HepG2 (cell line): ENCODE measurements around the gene NDUFAF5. TPM values are rescaled to one million over a fixed set of nuclear protein-coding genes. Genes with fewer than 3 reads are reported as not detected.
A peak's percentile ranks its signal among the peaks of the same experiment; 100 is the strongest.

Experiments
- ATF7 ChIP-seq, 2 experiments: fragments of 450-650 bp in 1 of 2; sonication (generic) in 1 of 2; formaldehyde crosslinking in 1 of 2; IDR thresholded peaks; 2 replicates each; pipeline versions ENCODE4 v1.4.0 to v1.6.1; 2016 to 2020; ENCODE audit warnings: antibody characterized with exemption in 1 of 2, mild to moderate bottlenecking in 1 of 2, missing genetic modification reagents in 1 of 2
- HMG20B ChIP-seq: conservative IDR thresholded peaks from 2 replicates; pipeline ENCODE4 v1.6.1; 2016; ENCODE audit warnings: missing genetic modification reagents, missing compliant biosample characterization
- MLLT10 ChIP-seq: sonication (generic); formaldehyde crosslinking; IDR thresholded peaks from 2 replicates; pipeline ENCODE4 v1.4.0; 2020; ENCODE audit warnings: missing genetic modification reagents
- MYNN ChIP-seq: sonication (generic); formaldehyde crosslinking; IDR thresholded peaks from 2 replicates; pipeline ENCODE4 v1.4.0; 2020; ENCODE audit warnings: mild to moderate bottlenecking, low read depth, missing genetic modification reagents
- NCOA2 ChIP-seq: sonication (generic); formaldehyde crosslinking; IDR thresholded peaks from 2 replicates; pipeline ENCODE4 v1.8.0; 2022; ENCODE audit warnings: inconsistent platforms
- NR2F1 ChIP-seq, 2 experiments: fragments of 450-650 bp in 1 of 2; formaldehyde crosslinking in 1 of 2; IDR thresholded peaks; 2 replicates each; pipeline versions ENCODE4 v1.5.0 to v1.6.1; 2016 to 2020; ENCODE audit warnings: mild to moderate bottlenecking in 1 of 2, missing compliant biosample characterization in 1 of 2, missing genetic modification reagents in 1 of 2, moderate library complexity in 1 of 2
- SP140L ChIP-seq: sonication (generic); formaldehyde crosslinking; IDR thresholded peaks from 2 replicates; pipeline ENCODE4 v1.4.0; 2020; ENCODE audit warnings: missing genetic modification reagents, borderline replicate concordance
- SP4 ChIP-seq: sonication (generic); formaldehyde crosslinking; IDR thresholded peaks from 2 replicates; pipeline ENCODE4 v1.8.1; 2023; ENCODE audit warnings: mild to moderate bottlenecking, missing genetic modification reagents
- SRSF1 ChIP-seq: fragments of 200-400 bp; formaldehyde crosslinking; optimal IDR thresholded peaks from 2 replicates; pipeline ENCODE3; 2017; ENCODE audit warnings: mild to moderate bottlenecking, low read depth, low read length, moderate library complexity
- SSRP1 ChIP-seq: IDR thresholded peaks from 2 replicates; pipeline ENCODE4 v1.6.1; 2016; ENCODE audit warnings: control low read depth
- ZNF326 ChIP-seq: sonication (generic); formaldehyde crosslinking; IDR thresholded peaks from 2 replicates; pipeline ENCODE4 v1.4.0; 2020; ENCODE audit warnings: missing genetic modification reagents, borderline replicate concordance
- ZNF501 ChIP-seq: sonication (generic); formaldehyde crosslinking; IDR thresholded peaks from 2 replicates; pipeline ENCODE4 v1.5.1; 2020; ENCODE audit warnings: mild to moderate bottlenecking, moderate library complexity, missing genetic modification reagents
- ZNF776 ChIP-seq: sonication (generic); formaldehyde crosslinking; IDR thresholded peaks from 2 replicates; pipeline ENCODE4 v1.4.0; 2020; ENCODE audit warnings: mild to moderate bottlenecking, missing genetic modification reagents
- ZSCAN25 ChIP-seq: sonication (generic); formaldehyde crosslinking; IDR thresholded peaks from 2 replicates; pipeline ENCODE4 v1.8.0; 2022; ENCODE audit warnings: mild to moderate bottlenecking, missing genetic modification reagents
- polyA plus RNA-seq, 8 experiments: library from polyadenylated mRNA; depleted of rRNA in 3 of 8; stranded (reverse) in 7 of 8; unstranded in 1 of 8; fragments of >200 nt; fragmentation: Illumina TruSeq in 4 of 8; extraction: Trizol in 4 of 8; gene quantifications; 2 replicates each; pipeline versions ENCODE4 v1.2.1 to v1.2.3, GENCODE V29; 2011 to 2016; ENCODE audit warnings: low read depth in 4 of 8, missing spikeins in 1 of 8, mixed read lengths in 1 of 8; ENCODE audit not compliant: insufficient read depth in 1 of 8
- total RNA-seq, 5 experiments: library from RNA; depleted of rRNA; stranded (reverse); fragments of >200 nt; fragmentation: Illumina TruSeq; extraction: Trizol; gene quantifications; 2 replicates each; pipeline ENCODE4 v1.2.3, GENCODE V29; 2016; ENCODE audit warnings: low read depth in 1 of 5
- TF ChIP-seq, protein P1 (sequence below): sonication (generic); formaldehyde crosslinking; IDR thresholded peaks from 2 replicates; pipeline ENCODE4 v1.5.0; 2020; ENCODE audit warnings: missing genetic modification reagents, mild to moderate bottlenecking, borderline replicate concordance
- TF ChIP-seq, protein P2 (sequence below): IDR thresholded peaks from 2 replicates; pipeline ENCODE4 v1.6.1; 2016; ENCODE audit warnings: missing genetic modification reagents, missing compliant biosample characterization
- TF ChIP-seq, protein P3 (sequence below): sonication (generic); formaldehyde crosslinking; IDR thresholded peaks from 2 replicates; pipeline ENCODE4 v1.4.0; 2020; ENCODE audit warnings: missing genetic modification reagents, borderline replicate concordance
- TF ChIP-seq, protein P4 (sequence below): sonication (generic); formaldehyde crosslinking; IDR thresholded peaks from 2 replicates; pipeline ENCODE4 v1.5.0; 2020; ENCODE audit warnings: missing genetic modification reagents
- TF ChIP-seq, protein P5 (sequence below): sonication (generic); formaldehyde crosslinking; conservative IDR thresholded peaks from 2 replicates; pipeline ENCODE4 v1.4.0; 2020; ENCODE audit warnings: mild to moderate bottlenecking, missing genetic modification reagents, moderate library complexity
- TF ChIP-seq, protein P6 (sequence below): sonication (generic); formaldehyde crosslinking; IDR thresholded peaks from 2 replicates; pipeline ENCODE4 v1.4.0; 2020; ENCODE audit warnings: mild to moderate bottlenecking, missing genetic modification reagents, borderline replicate concordance

The NDUFAF5 gene
- total and polyA plus RNA-seq, 2 of the 13 experiments (the other 11 are each of a cell fraction or from before 2014, with no cell fraction given), result 23.1 to 66.7 TPM

DNA sequence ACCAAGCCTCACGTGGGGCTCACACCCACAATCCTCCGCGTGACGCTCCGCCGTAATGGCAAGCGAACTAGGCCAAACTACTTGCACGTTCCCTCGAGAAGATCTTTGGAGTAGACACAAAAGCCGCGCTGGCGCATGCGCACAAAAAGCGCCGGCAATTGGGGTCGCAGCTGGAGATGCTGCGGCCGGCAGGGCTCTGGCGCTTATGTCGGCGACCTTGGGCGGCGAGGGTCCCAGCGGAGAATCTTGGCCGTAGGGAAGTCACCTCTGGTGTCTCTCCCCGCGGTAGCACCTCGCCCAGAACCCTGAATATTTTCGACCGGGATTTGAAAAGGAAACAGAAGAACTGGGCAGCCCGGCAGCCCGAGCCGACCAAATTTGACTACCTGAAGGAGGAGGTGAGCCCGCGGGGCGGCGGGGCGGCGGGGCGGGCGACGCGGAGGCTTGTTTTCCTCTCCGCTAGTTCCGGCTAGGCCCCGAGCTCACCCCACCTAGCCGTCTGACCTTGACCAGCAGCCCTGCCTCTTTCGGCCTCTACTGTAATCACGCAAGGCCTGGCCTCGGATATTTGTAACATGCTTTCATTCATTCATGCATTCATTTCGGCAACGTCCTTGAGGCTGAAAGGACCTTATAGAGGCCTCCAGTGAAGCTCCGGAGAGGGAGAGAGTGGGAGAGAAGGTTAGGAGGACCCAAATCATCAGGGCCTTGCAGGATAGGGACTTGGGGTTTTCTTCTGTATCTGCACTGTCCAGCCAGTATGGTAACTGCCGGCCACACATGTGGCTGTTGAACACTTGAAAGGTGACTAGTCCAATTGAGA, at the start of gene NDUFAF5, which contains the start of gene ESF1 (continued):
- peak; percentile 82; the same call in 1 of the 2 replicates for TF ChIP-seq HMG20B
- TF ChIP-seq SSRP1, result peak; percentile 86; the same call in 1 of the 2 replicates
- TF ChIP-seq SP4 (CRISPR knock-in tag), result peak; percentile 48; the same call in 1 of the 2 replicates
- TF ChIP-seq NCOA2, result peak; percentile 74
- peak in 1 of 2 experiments; percentile 67; a peak in 3 of 4 replicates for TF ChIP-seq NR2F1 (CRISPR knock-in tag; IDR thresholded peaks at IDR 0.05)
- TF ChIP-seq, protein P1, sequence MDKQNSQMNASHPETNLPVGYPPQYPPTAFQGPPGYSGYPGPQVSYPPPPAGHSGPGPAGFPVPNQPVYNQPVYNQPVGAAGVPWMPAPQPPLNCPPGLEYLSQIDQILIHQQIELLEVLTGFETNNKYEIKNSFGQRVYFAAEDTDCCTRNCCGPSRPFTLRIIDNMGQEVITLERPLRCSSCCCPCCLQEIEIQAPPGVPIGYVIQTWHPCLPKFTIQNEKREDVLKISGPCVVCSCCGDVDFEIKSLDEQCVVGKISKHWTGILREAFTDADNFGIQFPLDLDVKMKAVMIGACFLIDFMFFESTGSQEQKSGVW (CRISPR knock-in tag), result no peak
- TF ChIP-seq, protein P2, sequence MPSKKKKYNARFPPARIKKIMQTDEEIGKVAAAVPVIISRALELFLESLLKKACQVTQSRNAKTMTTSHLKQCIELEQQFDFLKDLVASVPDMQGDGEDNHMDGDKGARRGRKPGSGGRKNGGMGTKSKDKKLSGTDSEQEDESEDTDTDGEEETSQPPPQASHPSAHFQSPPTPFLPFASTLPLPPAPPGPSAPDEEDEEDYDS (CRISPR knock-in tag), result peak; percentile 93
- TF ChIP-seq ZNF776, result peak; percentile 90
- TF ChIP-seq, protein P3, sequence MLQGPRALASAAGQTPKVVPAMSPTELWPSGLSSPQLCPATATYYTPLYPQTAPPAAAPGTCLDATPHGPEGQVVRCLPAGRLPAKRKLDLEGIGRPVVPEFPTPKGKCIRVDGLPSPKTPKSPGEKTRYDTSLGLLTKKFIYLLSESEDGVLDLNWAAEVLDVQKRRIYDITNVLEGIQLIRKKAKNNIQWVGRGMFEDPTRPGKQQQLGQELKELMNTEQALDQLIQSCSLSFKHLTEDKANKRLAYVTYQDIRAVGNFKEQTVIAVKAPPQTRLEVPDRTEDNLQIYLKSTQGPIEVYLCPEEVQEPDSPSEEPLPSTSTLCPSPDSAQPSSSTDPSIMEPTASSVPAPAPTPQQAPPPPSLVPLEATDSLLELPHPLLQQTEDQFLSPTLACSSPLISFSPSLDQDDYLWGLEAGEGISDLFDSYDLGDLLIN (CRISPR knock-in tag), result peak; percentile 98
- no peak for TF ChIP-seq MLLT10 (CRISPR knock-in tag)
- TF ChIP-seq MYNN (CRISPR knock-in tag), result peak; percentile 92; the same call in 1 of the 2 replicates
- TF ChIP-seq, protein P4, sequence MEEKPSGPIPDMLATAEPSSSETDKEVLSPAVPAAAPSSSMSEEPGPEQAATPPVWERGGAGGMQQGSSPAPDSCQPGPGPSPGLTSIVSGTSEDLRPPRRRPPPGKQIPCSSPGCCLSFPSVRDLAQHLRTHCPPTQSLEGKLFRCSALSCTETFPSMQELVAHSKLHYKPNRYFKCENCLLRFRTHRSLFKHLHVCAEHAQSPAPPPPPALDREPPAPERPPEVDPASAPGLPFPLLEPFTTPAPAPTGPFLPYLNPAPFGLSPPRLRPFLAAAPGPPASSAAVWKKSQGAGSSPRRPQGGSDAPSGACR (CRISPR knock-in tag), result no peak
- no peak for TF ChIP-seq ZNF326
- peak; percentile 100 for TF ChIP-seq ZNF501
- TF ChIP-seq, protein P5, sequence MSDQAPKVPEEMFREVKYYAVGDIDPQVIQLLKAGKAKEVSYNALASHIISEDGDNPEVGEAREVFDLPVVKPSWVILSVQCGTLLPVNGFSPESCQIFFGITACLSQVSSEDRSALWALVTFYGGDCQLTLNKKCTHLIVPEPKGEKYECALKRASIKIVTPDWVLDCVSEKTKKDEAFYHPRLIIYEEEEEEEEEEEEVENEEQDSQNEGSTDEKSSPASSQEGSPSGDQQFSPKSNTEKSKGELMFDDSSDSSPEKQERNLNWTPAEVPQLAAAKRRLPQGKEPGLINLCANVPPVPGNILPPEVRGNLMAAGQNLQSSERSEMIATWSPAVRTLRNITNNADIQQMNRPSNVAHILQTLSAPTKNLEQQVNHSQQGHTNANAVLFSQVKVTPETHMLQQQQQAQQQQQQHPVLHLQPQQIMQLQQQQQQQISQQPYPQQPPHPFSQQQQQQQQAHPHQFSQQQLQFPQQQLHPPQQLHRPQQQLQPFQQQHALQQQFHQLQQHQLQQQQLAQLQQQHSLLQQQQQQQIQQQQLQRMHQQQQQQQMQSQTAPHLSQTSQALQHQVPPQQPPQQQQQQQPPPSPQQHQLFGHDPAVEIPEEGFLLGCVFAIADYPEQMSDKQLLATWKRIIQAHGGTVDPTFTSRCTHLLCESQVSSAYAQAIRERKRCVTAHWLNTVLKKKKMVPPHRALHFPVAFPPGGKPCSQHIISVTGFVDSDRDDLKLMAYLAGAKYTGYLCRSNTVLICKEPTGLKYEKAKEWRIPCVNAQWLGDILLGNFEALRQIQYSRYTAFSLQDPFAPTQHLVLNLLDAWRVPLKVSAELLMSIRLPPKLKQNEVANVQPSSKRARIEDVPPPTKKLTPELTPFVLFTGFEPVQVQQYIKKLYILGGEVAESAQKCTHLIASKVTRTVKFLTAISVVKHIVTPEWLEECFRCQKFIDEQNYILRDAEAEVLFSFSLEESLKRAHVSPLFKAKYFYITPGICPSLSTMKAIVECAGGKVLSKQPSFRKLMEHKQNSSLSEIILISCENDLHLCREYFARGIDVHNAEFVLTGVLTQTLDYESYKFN (CRISPR knock-in tag), result peak; percentile 61
- peak; percentile 91 for TF ChIP-seq SRSF1
- peak; percentile 72 for TF ChIP-seq ZSCAN25
- TF ChIP-seq, protein P6, sequence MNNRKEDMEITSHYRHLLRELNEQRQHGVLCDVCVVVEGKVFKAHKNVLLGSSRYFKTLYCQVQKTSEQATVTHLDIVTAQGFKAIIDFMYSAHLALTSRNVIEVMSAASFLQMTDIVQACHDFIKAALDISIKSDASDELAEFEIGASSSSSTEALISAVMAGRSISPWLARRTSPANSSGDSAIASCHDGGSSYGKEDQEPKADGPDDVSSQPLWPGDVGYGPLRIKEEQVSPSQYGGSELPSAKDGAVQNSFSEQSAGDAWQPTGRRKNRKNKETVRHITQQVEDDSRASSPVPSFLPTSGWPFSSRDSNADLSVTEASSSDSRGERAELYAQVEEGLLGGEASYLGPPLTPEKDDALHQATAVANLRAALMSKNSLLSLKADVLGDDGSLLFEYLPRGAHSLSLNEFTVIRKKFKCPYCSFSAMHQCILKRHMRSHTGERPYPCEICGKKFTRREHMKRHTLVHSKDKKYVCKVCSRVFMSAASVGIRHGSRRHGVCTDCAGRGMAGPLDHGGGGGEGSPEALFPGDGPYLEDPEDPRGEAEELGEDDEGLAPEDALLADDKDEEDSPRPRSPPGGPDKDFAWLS, result peak; percentile 90
- peak; percentile 92 for TF ChIP-seq SP140L (CRISPR knock-in tag)
- TF ChIP-seq ATF7 (IDR thresholded peaks at IDR 0.05), result no peak
- TF ChIP-seq ATF7 (CRISPR knock-in tag; IDR thresholded peaks at IDR 0.05), result no peak
